Measurements from ENCODE around the gene KPNA2. TPM values are rescaled to one million over a fixed set of nuclear protein-coding genes. Genes with fewer than 3 reads are reported as not detected.
A peak's percentile ranks its signal among the peaks of the same experiment; 100 is the strongest.
"Not testable (repeated sequence)": the region's sequence is repeated elsewhere in the genome, so short reads cannot be mapped to it uniquely, and the experiment has no call there.

The KPNA2 gene
- total and polyA plus RNA-seq, 2 of the 8 experiments (the other 6 are each of a cell fraction or from before 2014, with no cell fraction given): 413 to 612 TPM

DNA sequence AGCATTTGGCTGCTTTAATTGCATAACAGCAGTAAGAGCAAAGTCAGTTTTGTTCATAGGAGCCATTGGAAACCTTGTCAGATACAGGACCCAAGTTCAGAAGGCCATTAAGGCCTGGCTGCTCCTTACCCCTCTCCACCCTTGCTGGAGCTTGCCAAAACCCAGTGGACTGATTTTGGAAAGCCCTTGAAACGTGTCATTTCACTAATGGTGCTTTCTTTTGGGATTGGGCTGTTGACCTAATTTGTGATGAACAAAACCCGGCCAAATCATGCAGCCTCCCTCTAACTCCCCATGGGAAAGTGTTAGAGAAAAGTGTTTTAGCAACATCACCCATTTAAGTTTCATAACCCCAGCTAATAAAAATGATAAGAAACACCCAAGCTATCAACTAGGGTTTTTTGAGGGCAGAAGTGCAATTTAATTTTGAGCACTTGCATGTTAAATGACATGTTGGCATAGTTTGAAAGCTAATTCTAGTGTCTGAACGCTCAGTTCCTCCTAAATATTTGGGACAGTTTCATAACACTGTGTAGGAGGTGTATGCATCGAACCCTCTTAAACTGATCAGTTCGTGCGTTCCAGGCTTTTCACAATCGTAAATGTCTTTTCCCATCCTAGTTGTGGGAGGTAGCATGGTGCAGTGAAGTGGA lies 12.5 kb downstream of the KPNA2 start:
- not testable (repeated sequence) for H3K4ac ChIP-seq (replicated peaks; ENCODE audit: insufficient read length, low read depth, low read length); H3K56ac ChIP-seq (replicated peaks; ENCODE audit: insufficient read length, low read depth, low read length); H4K8ac ChIP-seq (ENCODE audit: extremely low read depth, insufficient read depth, low read length); H2BK15ac ChIP-seq (ENCODE audit: low read length); H2BK12ac ChIP-seq (ENCODE audit: low read depth, low read length); DNase-seq (ENCODE audit: low read depth in 1 of 2, low spot score in 2 of 2); H3K4me2 ChIP-seq (ENCODE audit: insufficient read depth in 1 of 2, low read depth in 2 of 2, low read length in 2 of 2); H2BK20ac ChIP-seq (ENCODE audit: low read length); H3K27ac ChIP-seq (ENCODE audit: low read depth, low read length); H3K23me2 ChIP-seq (ENCODE audit: low read depth, low read length); H3K18ac ChIP-seq (ENCODE audit: extremely low read depth, low read length); H3K4me3 ChIP-seq (ENCODE audit: extremely low read depth in 1 of 4, insufficient read depth in 2 of 4, low read depth in 3 of 4, low read length in 4 of 4); H3K14ac ChIP-seq (ENCODE audit: insufficient read length); FAIRE-seq; H3K9ac ChIP-seq (replicated peaks in 1 of 4; ENCODE audit: extremely low read depth in 1 of 4, low read depth in 3 of 4, low read length in 3 of 4); H2BK120ac ChIP-seq (replicated peaks; ENCODE audit: low read depth, low read length); H3K27me3 ChIP-seq (replicated peaks in 1 of 4; ENCODE audit: control insufficient read depth in 3 of 4, extremely low read depth in 1 of 4, insufficient read depth in 3 of 4, low read length in 3 of 4); H3K23ac ChIP-seq (ENCODE audit: insufficient read length); H3K79me1 ChIP-seq (ENCODE audit: low read depth, low read length); H4K5ac ChIP-seq (ENCODE audit: insufficient read length, low read depth, low read length); H2AK5ac ChIP-seq (ENCODE audit: low read depth, low read length); H4K91ac ChIP-seq (replicated peaks; ENCODE audit: insufficient read length, low read length); H2BK5ac ChIP-seq (ENCODE audit: low read depth, low read length); H4K20me1 ChIP-seq (replicated peaks in 1 of 2; ENCODE audit: control insufficient read depth in 1 of 2, insufficient read depth in 2 of 2, low read length in 2 of 2); H3K4me1 ChIP-seq (replicated peaks in 1 of 4; ENCODE audit: control insufficient read depth in 3 of 4, insufficient read depth in 4 of 4, low read length in 3 of 4); H3K9me3 ChIP-seq (ENCODE audit: insufficient read depth in 2 of 2, low read depth in 1 of 2, low read length in 1 of 2); H2AFZ ChIP-seq (ENCODE audit: low read length); H3K79me2 ChIP-seq (ENCODE audit: control insufficient read depth in 1 of 2, insufficient read depth in 2 of 2, low read length in 2 of 2)
- WGBS, 2 experiments (ENCODE audit: extremely low coverage in 1 of 2, insufficient coverage in 1 of 2, insufficient read length in 1 of 2, insufficient replicate concordance in 2 of 2, low coverage in 1 of 2, low lambda C conversion rate in 2 of 2, missing lambda C conversion rate in 1 of 2): 79% methylated on average over 7 of the region's 7 CpGs; no CpG with 5 or more reads in 1 of the 2 experiments
- POLR2A ChIA-PET (ENCODE audit: partially characterized antibody): interaction anchor here (0.6 to 6.4 kb wide), 9 partner anchors 9 to 712 kb away, joined by 3 to 134 read pairs (median 10); partner anchors contain the start of gene KPNA2
- peaks cover 16 to 46% (median 35%) of the 10 kb centered on the region in 4 experiments for H3K36me3 ChIP-seq (ENCODE audit: control insufficient read depth in 2 of 4, insufficient read depth in 4 of 4, low read length in 3 of 4)
- TF ChIP-seq POLR2A (IDR thresholded peaks at IDR 0.05; ENCODE audit: control extremely low read depth in 1 of 2, low read depth in 2 of 2, low read length in 2 of 2) (peak; percentile 61 to 64), POLR2AphosphoS5 (IDR thresholded peaks at IDR 0.05; ENCODE audit: low read depth, low read length) (peak; percentile 31; the same call in 1 of the 2 replicates)
- CTCF ChIA-PET (ENCODE audit: partially characterized antibody): interaction anchor here (0.6 to 0.7 kb wide), 2 partner anchors 9 to 320 kb away, joined by 3 read pairs; no protein-coding TSS in a partner anchor

All from H1 (cell line).